NCI-H2227 treated with DMSO at 0.1 percent for 48 hours (cell line): ENCODE measurements around the gene KRTAP9-9.
"Not testable (repeated sequence)": the region's sequence is repeated elsewhere in the genome, so short reads cannot be mapped to it uniquely, and the experiment has no call there.

ENCODE experiments used
- DNase-seq: peaks from one replicate; lab custom pipeline; 2025; lab: John Stamatoyannopoulos, UW

KRTAP9-9 gene

DNA sequence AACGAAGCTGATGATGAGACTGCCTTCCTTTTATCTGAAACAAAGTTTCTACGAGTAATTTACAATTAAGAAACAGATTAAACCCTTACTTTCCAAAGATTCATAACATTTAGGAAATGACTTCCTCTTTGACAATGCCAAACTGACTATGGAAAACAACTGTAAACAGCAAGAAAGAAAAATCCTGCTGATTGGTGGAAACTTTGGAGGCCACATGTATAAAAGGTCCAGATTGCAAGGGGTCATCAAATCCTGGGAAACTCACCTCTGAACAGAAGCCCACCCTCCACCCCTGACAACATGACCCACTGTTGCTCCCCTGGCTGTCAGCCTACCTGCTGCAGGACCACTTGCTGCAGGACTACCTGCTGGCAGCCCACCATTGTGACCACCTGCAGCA is 9.9 kb downstream of the KRTAP9-9 start, which contains the start of gene KRTAP9-6:
Gene KRTAP9-6 (plus strand): TSS at position 301 of the 400 bp plus-strand sequence. CDS start 0 bp downstream, at position 301.
- no peak for DNase-seq

DNA sequence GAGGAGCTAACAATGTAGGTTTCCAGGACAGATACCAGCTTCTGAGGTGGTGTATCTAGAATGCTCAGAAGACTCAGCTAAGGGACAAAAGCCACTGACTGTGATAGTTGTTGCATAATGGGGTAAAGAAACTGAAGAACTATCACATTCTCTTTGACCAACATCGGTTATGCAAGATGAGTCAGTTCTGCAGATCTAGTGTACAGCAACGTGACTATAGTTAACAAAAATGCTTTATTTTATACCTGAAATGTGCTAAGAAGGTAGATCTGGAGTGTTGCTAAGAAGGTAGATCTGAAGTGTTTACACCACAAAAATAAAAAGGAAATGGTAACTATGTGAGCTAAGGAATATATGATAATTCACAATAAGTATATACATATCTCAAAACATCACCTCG is 12.5 kb downstream of the KRTAP9-9 start:
- DNase-seq = no peak

DNA sequence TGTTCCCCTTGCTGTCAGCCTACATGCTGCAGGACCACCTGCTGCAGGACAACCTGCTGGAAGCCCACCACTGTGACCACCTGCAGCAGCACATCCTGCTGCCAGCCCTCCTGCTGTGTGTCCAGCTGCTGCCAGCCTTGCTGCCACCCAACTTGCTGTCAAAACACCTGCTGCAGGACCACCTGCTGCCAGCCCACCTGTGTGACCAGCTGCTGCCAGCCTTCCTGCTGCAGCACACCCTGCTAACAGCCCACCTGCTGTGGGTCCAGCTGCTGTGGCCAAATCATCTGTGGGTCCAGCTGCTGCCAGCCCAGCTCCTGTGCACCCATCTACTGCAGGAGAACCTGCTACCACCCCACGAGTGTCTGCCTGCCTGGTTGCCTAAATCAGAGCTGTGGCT is 16.1 kb downstream of the KRTAP9-9 start:
- not testable (repeated sequence) for DNase-seq

- no peak for DNase-seq
Observed at GRCh38 chr17:41271858-41272257, 16.7 kb downstream of the KRTAP9-9 start.

GRCh38 chr17:41275648-41276190 is 20.5 kb downstream of the KRTAP9-9 start, which contains the start of gene KRTAP9-7:
KRTAP9-7 (plus strand) TSS chr17:41275698; CDS start chr17:41275698, 0 bp downstream.
- not testable (repeated sequence) for DNase-seq

DNA sequence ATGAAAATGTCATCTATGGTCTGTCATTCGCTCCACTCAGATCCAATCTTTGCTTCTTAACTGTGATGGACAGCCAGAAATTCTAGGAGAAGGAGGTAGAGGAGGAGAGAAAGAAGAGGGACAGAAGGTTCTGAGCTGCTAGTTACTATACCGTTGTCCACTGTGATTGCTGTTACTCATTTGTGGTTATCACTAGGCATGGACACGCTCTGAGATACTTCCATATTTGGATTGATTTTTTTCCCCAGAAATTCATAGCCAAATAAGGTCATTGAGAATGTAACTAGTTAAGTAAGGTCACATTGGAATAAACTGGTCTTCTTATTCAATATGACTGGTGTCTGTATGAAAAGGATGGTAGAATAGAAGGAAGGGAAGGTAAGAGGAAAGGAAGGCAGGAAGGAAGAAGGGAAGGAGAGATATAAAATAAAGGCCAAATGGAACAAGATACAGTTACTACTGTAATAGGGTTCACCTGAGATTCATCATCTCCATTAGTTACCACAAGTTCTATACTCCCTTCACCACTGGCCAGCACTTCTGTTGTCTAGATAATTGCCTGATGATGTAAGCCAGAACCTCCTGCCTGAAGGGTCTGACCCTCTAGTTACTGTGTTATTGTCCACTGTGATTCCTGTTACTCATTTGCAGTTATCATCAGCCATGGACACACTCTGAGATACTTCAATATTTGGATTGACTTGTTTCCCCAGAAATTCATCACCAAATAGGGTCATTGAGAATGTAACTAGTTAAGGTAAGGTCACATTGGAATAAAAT is 23.2 kb downstream of the KRTAP9-9 start:
- DNase-seq = no peak

GRCh38 chr17:41284043-41284442 is 28.9 kb downstream of the KRTAP9-9 start:
- no peak for DNase-seq

DNA sequence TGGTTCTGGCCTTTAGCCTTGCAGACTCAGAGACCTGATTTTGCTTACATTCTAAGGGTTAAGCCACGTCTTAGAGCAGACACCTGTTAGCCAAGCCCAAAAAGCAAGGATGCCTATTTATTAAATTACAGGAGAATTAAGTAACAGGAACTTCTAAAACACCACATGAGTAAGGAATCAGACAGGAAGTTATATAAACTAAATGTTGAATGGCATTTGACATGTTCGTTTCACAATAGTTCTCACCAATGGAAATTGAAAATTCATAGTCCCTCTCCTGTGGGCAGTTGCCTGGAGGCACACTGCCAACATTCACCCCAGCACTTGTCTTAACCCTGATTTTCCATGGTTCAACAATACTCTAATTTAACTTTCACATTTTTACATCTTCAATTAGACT is 29.4 kb downstream of the KRTAP9-9 start:
- DNase-seq = no peak

GRCh38 chr17:41287050-41287449 is 31.9 kb downstream of the KRTAP9-9 start:
- DNase-seq = no peak

DNA sequence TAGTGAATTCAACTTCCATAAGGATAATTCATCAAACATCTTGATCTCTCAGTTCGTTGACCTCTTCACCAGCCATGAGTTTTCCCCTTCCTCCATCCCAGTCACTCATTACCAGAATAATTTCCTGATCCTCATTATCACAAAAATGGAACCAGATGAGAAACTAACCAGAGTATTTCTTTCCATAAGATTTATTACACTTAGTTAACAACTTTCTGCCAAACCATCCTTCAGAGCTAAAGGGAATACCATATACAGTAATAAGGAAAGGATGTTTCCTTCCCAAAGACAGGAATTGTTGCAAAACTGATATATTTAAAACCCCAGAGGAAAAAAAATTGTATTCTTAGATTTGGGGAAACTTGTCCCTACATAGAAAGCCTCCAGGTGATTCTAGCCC is 38.8 kb downstream of the KRTAP9-9 start:
- DNase-seq = no peak

DNA sequence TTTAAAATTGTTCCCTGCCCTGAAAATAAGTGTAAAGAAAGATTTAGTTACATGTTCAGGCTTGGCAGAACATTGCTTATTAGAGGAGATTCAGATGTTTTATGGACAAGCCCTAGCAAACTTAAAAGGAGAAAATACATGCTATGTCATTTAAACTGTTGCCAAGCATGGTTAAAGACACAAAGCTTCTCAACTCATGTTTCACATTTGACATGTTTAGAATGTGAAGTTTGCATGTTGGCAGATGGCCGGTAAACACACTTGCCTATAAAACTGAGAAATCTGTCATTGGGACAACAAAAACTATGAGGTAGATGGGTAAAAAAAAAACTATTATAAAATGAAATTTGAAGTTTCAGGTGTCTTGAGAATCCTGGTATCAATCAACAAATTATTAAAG is 41.7 kb downstream of the KRTAP9-9 start:
- DNase-seq = no peak

DNA sequence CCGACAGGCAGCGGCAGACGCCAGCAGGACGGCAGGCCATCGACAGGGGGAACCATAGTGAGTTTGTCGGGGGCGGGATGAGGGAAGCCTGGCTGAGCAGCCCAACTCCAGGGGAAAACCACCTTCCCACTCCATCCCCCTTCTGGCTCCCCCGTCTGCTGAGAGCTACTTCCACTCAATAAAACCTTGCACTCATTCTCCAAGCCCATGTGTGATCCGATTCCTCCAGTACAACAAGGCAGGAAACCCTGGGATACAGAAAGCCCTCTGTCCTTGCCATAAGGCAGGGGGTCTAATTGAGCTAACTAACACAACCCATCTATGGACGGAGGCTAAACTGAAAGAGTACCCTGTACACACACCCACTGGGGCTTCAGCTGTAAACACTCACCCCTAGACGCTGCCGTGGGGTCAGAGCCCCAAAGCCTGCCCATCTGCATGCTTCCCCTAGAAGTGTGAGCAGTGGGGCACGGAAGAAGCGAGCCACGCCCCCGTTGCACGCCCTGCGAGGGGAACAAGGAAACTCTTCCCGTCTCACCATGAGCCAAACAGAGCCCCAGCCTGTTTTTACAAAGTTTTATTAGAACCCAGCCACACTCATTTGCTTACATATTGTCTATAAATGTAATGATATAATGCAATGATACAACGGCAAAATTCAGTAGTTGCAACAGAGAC is 43.4 kb downstream of the KRTAP9-9 start:
- no peak for DNase-seq

DNA sequence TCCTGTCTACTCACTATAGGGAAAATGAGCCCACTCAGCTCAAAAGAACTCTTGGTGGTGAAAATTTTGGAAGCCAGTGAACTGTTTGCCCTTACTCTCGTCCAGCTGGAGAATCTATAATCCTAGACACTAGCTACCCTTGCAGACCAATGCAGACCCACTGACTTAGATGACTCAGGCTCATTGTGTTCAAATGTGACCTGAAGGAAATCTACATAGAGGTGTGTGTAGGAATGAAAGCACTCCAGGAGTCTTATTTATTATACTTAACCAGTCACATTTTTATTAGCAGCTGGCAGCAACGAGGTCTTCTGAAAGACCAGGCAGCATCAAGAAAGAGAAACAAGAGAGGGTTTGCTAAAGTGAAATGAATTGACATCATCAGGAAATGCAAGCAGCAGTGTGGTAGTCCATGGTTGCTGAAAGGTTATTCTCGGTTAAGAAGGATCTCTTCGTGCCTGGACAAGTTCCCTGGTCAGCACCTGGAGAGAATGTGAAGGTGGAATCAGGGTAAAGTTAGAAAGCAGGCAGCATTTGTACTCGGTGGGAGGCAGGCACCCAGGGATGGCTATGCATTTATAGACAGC is 46.1 kb downstream of the KRTAP9-9 start:
- no peak for DNase-seq

- no peak for DNase-seq
Observed at GRCh38 chr17:41301916-41302901, 47.0 kb downstream of the KRTAP9-9 start, which contains the start of gene KRTAP29-1. KRTAP29-1 (minus strand) TSS chr17:41302851; CDS start chr17:41302851, 0 bp downstream.

GRCh38 chr17:41302981-41303380 is 47.8 kb downstream of the KRTAP9-9 start:
- no peak for DNase-seq

GRCh38 chr17:41304091-41304490 is 48.9 kb downstream of the KRTAP9-9 start:
- no peak for DNase-seq
